ENCODE measurements around the gene PLEKHM1. TPM values are rescaled to one million over a fixed set of nuclear protein-coding genes. Genes with fewer than 3 reads are reported as not detected.
"Not testable (repeated sequence)": the region's sequence is repeated elsewhere in the genome, so short reads cannot be mapped to it uniquely, and the experiment has no call there.

PLEKHM1 gene
- total RNA-seq, 1 donor from 2014 or later: 69.6 TPM

DNA sequence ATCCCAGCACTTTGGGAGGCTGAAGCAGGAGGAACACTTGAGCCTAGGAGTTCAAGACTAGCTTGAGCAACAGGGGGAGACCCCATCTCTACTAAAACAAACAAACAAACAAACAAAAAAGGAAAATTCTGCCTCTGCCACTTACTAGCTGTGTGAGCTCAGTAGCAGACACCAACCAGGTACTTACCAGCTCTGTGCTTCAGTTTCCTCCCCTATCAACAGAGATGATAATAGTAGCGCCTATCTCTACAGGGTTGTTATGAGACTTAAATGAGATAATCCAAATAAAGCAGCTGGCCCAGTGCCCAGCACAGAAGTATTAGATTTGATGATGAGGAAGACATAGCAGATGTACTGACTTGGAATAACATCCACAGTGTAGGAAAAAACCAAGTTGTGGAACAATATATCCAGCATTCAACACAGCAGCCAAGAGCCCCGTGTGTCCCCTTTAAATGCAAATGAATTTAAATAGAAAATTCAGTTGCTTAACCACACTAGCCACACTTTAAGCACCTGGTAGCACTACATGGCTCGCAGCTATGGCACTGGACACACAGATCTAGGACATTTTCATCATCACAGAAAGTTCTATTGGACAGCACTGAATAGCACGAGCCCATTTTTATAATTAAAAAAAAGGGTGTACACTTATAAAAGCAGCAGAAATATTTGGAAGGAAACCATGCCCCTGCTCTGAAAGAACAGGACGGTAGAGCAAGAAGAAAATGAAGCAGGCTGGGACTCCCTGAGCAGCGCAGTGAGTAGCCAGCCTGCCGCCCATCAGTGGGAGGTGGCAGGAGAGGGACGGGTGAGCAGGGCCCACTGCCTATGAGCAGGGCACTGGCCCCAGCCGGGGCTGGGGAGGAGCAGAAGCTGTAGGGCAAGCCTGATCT, 37.9 kb downstream of the PLEKHM1 start:
- intact Hi-C loops (cut with DNase I); H3K27ac ChIP-seq; DNase-seq; H3K4me1 ChIP-seq; H3K4me3 ChIP-seq; H3K27me3 ChIP-seq (ENCODE audit: low read depth); ATAC-seq; H3K9me3 ChIP-seq: not testable (repeated sequence)
- H3K36me3 ChIP-seq: peaks cover 42% of the 10 kb centered on the region

DNA sequence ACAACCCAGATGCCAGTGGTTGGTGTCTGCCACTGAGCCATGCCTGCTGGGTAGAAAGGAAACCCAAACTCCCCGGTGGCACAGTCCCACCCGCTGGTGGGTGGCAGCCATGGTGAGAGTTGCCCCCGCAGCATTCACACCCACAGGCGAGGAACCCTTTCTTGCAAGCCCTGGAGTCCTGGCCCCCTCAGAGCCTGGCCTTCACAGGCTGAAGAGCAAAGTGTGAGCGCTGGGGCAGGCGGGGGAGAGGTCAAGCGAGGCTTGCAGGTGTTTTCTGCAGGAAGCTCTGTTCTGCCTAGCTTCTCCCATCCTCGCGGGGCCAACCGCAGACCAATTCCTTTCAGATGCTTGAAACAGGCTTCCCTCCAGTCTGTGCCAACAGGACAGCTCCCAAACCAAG, 38.9 kb downstream of the PLEKHM1 start:
- H3K36me3 ChIP-seq: peaks cover 33% of the 10 kb centered on the region

DNA sequence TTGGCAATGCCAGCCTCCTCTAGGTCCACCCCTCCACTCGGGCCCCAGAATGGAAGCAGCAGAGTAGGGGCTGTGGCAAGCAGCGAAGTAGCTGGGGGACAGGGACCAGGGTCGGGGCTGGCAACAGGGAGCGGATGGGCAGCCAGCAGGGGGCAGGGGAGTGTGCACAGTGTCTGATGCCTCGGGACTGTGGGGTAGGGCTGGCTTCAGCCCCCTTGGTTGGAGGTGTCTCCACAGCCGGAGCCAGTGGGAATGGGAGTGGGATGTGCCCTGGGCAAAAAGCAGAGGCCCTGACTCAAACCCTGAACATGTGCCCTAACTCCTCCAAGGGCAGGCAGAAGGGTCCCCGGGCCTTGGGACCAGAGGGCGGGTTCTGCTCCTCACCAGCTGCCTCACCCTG, 39.4 kb downstream of the PLEKHM1 start:
- ATAC-seq: no peak

More for the DNA sequence above, 38.9 kb downstream of the PLEKHM1 start:
- ATAC-seq; H3K27ac ChIP-seq; intact Hi-C loops (cut with DNase I); H3K27me3 ChIP-seq (ENCODE audit: low read depth); DNase-seq; H3K9me3 ChIP-seq; H3K4me3 ChIP-seq: not testable (repeated sequence)
- peaks cover 12% of the 10 kb centered on the region for H3K4me1 ChIP-seq

DNA sequence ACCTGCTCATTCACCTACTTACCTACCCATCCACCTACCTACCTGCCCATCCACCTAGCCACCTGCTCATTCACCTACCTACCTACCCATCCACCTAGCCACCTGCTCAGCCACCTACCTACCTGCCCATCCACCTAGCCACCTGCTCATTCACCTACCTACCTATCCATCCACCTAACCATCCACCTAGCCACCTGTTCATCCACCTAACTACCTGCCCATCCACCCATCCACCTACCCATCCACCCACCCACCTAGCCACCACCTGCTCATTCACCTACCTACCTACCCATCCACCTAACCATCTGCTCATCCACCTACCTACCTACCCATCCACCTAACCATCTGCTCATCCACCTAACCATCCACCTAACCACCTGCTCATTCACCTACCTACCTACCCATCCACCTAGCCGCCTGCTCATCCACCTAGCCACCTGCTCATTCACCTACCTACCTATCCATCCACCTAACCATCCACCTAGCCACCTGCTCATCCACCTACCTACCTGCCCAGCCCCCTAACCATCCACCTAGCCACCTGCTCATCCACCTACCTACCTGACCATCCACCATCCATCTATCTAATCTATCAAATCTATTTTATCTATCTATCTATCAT, 40.7 kb downstream of the PLEKHM1 start:
- H3K9me3 ChIP-seq; H3K27ac ChIP-seq; ATAC-seq; H3K4me3 ChIP-seq; DNase-seq; intact Hi-C loops (cut with DNase I); H3K27me3 ChIP-seq (ENCODE audit: low read depth): not testable (repeated sequence)
- Histone ChIP-seq H3K4me1 (peaks cover 29% of the 10 kb centered on the region), H3K36me3 (peaks cover 32% of the 10 kb centered on the region)

More for the DNA sequence above, 39.4 kb downstream of the PLEKHM1 start:
- no peak for TF ChIP-seq CTCF (IDR thresholded peaks at IDR 0.05)
- Histone ChIP-seq H3K27me3 (ENCODE audit: low read depth) (no peaks in the 10 kb centered on the region), H3K4me1 (peaks cover 17% of the 10 kb centered on the region), H3K9me3 (no peaks in the 10 kb centered on the region), H3K4me3 (no peak overlapping the region), H3K36me3 (peaks cover 28% of the 10 kb centered on the region), H3K27ac (no peak overlapping the region)
- DNase-seq: no peak
- intact Hi-C loops (cut with DNase I): no loop called here

DNA sequence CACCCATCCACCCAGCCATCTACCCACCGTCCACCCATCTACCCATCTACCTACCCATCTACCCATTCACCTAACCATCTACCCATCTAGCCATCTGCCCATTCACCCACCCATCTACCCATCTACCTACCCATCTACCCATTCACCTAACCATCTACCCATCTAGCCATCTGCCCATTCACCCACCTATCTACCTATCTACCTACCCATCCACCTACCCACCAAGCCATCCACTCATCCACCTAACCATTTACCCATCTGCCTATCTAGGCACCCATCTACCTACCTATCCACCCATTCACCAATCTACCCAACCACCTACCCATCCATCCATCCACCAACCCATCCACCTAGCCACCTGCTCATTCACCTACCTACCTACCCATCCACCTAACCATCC, 41.3 kb downstream of the PLEKHM1 start:
- DNase-seq; H3K27ac ChIP-seq; H3K9me3 ChIP-seq; intact Hi-C loops (cut with DNase I); ATAC-seq; H3K27me3 ChIP-seq (ENCODE audit: low read depth); H3K4me3 ChIP-seq: not testable (repeated sequence)
- peaks cover 29% of the 10 kb centered on the region for H3K4me1 ChIP-seq
- peaks cover 30% of the 10 kb centered on the region for H3K36me3 ChIP-seq

- Histone ChIP-seq H3K27ac (peak overlapping the region; percentile 78), H3K36me3 (peaks cover 25% of the 10 kb centered on the region), H3K4me1 (peaks cover 29% of the 10 kb centered on the region)
- H3K9me3 ChIP-seq; H3K27me3 ChIP-seq (ENCODE audit: low read depth); DNase-seq; H3K4me3 ChIP-seq; intact Hi-C loops (cut with DNase I); ATAC-seq: not testable (repeated sequence)
Measured at GRCh38 chr17:45448483-45448882, 42.0 kb downstream of the PLEKHM1 start.

DNA sequence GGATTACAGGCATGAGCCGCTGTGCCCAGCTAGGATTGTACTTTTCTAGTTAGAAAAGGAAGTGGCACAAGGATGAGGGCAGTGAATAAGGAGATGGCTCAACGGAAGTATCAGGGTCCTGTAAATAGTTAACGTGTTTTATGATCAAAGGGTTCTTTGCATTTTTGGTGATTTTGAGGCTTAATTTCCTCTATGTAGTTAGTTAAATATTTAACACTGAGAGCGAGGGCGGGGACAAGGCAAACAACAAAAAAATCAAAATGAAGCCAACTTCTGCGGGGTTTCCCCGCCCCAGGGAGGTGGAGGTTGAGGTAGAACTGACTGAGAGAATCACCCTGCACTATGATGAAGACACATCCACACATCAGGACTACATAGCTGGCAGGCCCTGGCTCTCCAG, 42.5 kb downstream of the PLEKHM1 start:
- DNase-seq: not testable (repeated sequence)

GRCh38 chr17:45447650-45448049, 42.9 kb downstream of the PLEKHM1 start:
- H3K9me3 ChIP-seq; H3K27me3 ChIP-seq (ENCODE audit: low read depth); H3K4me3 ChIP-seq; DNase-seq; intact Hi-C loops (cut with DNase I): not testable (repeated sequence)
- Histone ChIP-seq H3K4me1 (peaks cover 29% of the 10 kb centered on the region), H3K36me3 (peaks cover 22% of the 10 kb centered on the region), H3K27ac (peak overlapping the region; percentile 78)
- ATAC-seq: peak; percentile 40 to 55

More for the DNA sequence above, 42.5 kb downstream of the PLEKHM1 start:
- H3K27me3 ChIP-seq (ENCODE audit: low read depth); H3K4me3 ChIP-seq; H3K9me3 ChIP-seq; intact Hi-C loops (cut with DNase I): not testable (repeated sequence)
- Histone ChIP-seq H3K27ac (peak overlapping the region; percentile 78), H3K36me3 (peaks cover 25% of the 10 kb centered on the region), H3K4me1 (peaks cover 29% of the 10 kb centered on the region)
- ATAC-seq: peak; percentile 42 to 61

DNA sequence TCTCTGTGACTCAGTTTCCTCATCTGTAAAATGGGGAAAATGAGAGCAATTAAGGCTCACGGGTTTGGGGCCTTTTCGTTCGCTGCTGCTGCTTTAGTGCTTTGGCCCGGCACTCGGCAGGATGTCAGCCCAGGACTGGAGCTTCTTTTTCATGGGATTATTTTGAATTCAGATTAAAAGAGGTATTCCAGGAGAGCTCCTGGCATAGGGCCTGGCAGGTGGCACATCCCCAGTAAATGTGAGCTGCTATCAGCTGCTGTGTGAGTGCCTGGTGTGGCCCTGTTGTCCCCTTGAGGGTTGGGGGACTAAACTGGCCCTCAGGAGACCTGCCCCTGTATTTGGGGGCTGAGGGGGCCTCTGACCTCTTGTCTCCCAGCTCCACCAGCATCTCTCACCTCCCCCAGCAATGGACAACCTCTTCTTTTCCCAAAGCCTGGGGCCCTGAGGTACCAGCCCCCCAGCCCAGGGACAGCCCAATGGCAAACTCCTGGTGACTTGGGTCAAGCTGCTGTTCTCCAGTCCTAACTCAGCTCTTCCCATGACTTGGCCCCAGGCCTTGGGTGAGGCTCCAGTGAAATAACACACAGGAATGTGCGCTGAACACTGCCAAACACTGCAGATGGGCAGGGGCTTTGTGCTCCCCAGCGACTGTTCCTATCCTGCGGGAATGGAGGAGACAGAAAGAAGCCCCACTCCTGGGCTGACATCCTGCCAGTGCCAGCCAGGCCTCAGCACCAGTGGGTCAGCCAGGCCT, 43.5 kb downstream of the PLEKHM1 start:
- H3K27me3 ChIP-seq (ENCODE audit: low read depth); intact Hi-C loops (cut with DNase I); H3K4me3 ChIP-seq; H3K9me3 ChIP-seq; DNase-seq: not testable (repeated sequence)
- H3K27ac ChIP-seq: peak overlapping the region; percentile 78
- peak; percentile 60 to 74 for ATAC-seq
- H3K4me1 ChIP-seq: peaks cover 29% of the 10 kb centered on the region
- peaks cover 22% of the 10 kb centered on the region for H3K36me3 ChIP-seq

GRCh38 chr17:45445901-45446743, 44.4 kb downstream of the PLEKHM1 start:
- Histone ChIP-seq H3K4me1 (peaks cover 29% of the 10 kb centered on the region), H3K27ac (peak overlapping the region; percentile 65), H3K36me3 (peaks cover 22% of the 10 kb centered on the region)
- intact Hi-C loops (cut with DNase I); H3K9me3 ChIP-seq; H3K4me3 ChIP-seq; H3K27me3 ChIP-seq (ENCODE audit: low read depth); DNase-seq: not testable (repeated sequence)
- ATAC-seq: peak; percentile 62 to 72

All from lower lobe of right lung (tissue), 2 donors.